HG02981 (cell line): ENCODE measurements around the gene RACK1.

Experiments used
- ATAC-seq: cut with Tn5 transposase; IDR thresholded peaks from one replicate; pipeline ENCODE4 v1.9.1; 2021; ENCODE audit warnings: mild to moderate bottlenecking, moderate library complexity; ENCODE audit not compliant: unreplicated experiment

RACK1 gene

DNA sequence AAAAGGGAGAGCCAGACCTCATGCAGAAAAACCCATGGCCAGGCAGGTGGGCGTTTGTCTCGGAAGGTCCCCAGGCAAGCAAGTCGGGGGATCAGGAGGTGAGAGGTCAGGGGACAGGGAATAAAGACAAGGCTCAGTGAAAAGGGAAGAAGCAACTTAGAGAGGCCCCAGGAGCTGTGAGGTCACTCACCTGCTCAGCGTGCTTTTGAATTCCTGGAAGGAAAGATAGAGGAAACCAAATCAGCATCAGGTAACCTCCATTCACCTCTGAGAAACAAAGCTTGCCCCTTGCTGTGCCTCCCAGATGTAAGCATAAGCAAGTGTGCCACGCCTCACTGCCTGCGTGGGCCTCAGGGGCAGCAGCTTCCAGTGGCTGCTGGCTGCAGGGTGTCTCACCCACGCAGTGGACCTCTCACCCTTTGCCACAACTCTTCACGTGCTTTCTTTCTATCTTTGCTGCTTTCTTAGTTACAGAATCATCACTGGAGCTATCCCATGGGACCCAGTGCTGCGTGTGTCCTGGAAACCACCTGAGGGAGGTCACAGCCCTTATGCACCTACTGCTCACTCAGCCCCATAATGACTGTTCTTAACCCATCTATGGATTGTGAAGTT, 44.7 kb downstream of the RACK1 start:
- peak; percentile 80 for ATAC-seq

GRCh38 chr5:181198106-181198685, 45.5 kb downstream of the RACK1 start:
- ATAC-seq = no peak

- no peak for ATAC-seq
Observed at GRCh38 chr5:181197326-181197951, 46.3 kb downstream of the RACK1 start.

GRCh38 chr5:181195249-181195761, 48.4 kb downstream of the RACK1 start:
- ATAC-seq = no peak

DNA sequence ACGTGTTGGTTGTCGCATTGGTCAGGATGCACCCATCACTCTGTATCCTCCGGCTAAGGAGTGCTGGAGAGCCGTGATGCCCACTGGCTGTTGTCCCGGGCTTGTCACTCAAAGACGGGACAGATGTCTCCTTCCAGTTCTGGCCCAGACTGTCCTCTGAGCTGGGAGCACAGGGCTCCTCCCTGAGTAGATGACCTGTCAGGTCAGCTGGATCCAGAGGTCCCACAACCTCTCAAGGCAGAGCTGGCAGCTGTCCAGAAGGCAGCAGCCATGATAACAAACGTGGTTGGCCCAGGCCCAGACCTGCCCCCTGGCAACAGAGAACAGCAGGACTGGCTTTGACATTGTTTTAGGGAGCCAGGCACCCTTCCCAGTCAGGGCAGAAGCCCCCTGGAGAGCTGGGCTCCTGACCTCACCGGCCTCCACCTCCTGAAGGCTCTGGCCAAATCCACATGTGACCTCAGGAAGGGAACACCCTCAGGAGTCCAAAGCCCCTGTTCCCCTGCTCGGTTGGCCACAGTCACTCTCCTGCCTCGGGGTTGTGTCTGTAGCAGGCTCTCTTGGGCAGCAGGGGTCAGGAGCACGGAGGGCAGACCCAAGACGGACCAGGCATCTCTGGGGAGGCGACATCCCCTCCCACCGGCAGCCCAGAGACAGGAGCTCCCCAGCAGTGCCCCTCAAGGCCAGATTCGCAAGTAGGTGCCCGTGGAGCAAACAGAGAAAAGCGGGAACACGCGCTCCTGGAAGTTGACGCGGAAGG, 49.0 kb downstream of the RACK1 start:
- ATAC-seq = no peak

- no peak for ATAC-seq
Observed at GRCh38 chr5:181193656-181194055, 50.0 kb downstream of the RACK1 start.

DNA sequence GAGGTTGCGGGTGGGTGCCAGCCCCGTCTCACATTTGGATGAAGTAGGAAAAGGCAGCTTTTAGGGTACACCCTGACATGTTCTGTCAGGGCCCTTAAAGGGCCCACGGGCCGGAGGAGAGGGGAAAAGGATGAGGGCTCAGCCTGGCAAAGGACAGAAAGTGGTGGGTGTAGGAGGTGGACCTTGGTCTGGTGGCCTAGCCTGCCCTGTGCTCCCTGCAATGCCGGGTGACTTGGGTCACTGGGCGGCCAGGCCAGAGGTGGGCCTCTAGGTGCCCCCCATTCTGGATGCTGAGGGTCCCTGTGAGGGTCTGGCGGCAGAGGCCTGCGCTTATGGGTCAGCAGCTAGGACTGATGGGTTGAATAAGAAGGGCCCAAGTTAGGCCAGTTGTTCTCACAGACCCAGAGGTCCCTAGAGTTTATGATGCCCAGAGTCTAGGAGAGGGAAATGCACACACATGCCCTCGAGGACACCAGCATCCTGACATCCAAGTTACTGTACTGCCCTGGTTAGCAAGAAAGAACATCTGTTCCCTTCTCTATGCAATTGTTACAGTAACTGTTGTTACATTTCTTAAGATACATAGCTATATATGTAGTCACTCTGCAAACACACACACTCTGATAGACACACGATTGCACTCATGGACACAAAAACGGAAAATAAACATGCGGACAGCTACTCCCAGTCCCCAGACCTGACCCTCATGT, 51.2 kb downstream of the RACK1 start:
- no peak for ATAC-seq

GRCh38 chr5:181191526-181192336, 52.0 kb downstream of the RACK1 start:
- peak; percentile 51 for ATAC-seq

- ATAC-seq = peak; percentile 4
Observed at GRCh38 chr5:181190711-181191525, 52.8 kb downstream of the RACK1 start.

GRCh38 chr5:181189962-181190710, 53.6 kb downstream of the RACK1 start:
- ATAC-seq = no peak

GRCh38 chr5:181189363-181189961, 54.2 kb downstream of the RACK1 start:
- no peak for ATAC-seq

DNA sequence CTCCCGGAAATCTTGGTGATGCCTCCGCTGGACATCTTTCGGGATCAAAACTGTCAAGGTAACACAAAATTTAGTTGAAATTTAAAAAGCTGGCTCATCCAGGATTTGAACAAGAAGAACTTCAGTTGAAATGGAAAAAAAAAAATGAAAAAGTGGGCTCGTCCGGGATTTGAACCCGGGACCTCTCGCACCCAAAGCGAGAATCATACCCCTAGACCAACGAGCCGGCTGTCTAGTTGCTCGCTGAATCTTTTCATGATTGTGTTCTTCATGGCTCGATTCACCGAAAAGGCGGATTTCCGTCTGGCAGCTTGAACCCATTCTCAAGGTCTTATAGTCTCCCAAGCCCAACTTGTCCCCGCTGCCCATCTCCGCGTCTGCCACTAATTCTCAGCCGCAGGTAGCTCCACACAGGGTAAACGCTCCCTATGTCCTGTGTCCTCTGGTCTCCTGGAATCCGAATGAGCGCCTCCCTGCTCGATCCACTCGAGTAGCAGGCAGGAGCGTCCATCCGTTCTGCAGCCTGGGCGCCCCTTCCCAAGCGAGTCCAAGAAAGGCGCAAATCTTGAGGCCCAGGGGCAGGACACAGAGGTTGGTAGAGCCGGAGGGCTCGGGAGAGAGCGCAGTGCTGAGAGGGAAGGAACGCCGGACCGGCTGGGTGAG, 54.9 kb downstream of the RACK1 start:
- ATAC-seq = no peak

GRCh38 chr5:181187500-181188213, 56.0 kb downstream of the RACK1 start:
- ATAC-seq = no peak

- ATAC-seq = no peak
Observed at GRCh38 chr5:181186986-181187499, 56.7 kb downstream of the RACK1 start.
